ENCODE data around the gene HBEGF.

GRCh38 chr5:140311011-140311467, 35.4 kb downstream of the HBEGF start:
- TF ChIP-seq, protein P1, sequence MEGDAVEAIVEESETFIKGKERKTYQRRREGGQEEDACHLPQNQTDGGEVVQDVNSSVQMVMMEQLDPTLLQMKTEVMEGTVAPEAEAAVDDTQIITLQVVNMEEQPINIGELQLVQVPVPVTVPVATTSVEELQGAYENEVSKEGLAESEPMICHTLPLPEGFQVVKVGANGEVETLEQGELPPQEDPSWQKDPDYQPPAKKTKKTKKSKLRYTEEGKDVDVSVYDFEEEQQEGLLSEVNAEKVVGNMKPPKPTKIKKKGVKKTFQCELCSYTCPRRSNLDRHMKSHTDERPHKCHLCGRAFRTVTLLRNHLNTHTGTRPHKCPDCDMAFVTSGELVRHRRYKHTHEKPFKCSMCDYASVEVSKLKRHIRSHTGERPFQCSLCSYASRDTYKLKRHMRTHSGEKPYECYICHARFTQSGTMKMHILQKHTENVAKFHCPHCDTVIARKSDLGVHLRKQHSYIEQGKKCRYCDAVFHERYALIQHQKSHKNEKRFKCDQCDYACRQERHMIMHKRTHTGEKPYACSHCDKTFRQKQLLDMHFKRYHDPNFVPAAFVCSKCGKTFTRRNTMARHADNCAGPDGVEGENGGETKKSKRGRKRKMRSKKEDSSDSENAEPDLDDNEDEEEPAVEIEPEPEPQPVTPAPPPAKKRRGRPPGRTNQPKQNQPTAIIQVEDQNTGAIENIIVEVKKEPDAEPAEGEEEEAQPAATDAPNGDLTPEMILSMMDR (IDR thresholded peaks at IDR 0.05; ENCODE audit: insufficient read depth, low read length): no peak
- TF ChIP-seq, protein P2, sequence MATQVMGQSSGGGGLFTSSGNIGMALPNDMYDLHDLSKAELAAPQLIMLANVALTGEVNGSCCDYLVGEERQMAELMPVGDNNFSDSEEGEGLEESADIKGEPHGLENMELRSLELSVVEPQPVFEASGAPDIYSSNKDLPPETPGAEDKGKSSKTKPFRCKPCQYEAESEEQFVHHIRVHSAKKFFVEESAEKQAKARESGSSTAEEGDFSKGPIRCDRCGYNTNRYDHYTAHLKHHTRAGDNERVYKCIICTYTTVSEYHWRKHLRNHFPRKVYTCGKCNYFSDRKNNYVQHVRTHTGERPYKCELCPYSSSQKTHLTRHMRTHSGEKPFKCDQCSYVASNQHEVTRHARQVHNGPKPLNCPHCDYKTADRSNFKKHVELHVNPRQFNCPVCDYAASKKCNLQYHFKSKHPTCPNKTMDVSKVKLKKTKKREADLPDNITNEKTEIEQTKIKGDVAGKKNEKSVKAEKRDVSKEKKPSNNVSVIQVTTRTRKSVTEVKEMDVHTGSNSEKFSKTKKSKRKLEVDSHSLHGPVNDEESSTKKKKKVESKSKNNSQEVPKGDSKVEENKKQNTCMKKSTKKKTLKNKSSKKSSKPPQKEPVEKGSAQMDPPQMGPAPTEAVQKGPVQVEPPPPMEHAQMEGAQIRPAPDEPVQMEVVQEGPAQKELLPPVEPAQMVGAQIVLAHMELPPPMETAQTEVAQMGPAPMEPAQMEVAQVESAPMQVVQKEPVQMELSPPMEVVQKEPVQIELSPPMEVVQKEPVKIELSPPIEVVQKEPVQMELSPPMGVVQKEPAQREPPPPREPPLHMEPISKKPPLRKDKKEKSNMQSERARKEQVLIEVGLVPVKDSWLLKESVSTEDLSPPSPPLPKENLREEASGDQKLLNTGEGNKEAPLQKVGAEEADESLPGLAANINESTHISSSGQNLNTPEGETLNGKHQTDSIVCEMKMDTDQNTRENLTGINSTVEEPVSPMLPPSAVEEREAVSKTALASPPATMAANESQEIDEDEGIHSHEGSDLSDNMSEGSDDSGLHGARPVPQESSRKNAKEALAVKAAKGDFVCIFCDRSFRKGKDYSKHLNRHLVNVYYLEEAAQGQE (IDR thresholded peaks at IDR 0.05; ENCODE audit: insufficient replicate concordance, low read depth): no peak

All from HL-60 (cell line).